ENCODE results near the gene DLG5. TPM values are rescaled to one million over a fixed set of nuclear protein-coding genes. Genes with fewer than 3 reads are reported as not detected.
A peak's percentile ranks its signal among the peaks of the same experiment; 100 is the strongest.

DLG5 gene
- total RNA-seq, 2 donors from 2014 or later, result 22.6 to 35.6 TPM

DNA sequence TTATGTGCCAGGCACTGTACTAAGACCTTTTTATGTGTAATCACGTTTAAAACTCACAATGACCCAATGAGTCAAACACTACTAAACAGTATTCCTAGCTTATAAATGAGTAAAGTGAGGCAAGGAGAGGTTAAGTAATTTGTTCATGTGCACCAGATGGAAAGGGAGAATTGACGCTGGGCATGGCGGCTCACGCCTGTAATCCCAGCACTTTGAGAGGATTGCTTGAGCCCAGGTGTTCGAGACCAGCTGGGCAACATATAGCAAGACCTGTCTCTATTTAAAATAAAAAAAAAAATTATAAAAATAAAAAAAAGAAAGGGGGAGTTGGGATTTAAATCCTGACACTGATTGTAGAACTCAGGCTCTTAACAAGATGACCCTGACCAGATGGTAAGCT is 46.7 kb upstream of the DLG5 start:
- Histone ChIP-seq H3K4me3 (no peak overlapping the region), H3K9me3 (no peaks in the 10 kb centered on the region), H3K36me3 (replicated peaks in 1 of 2; ENCODE audit: insufficient read depth in 1 of 2, low read depth in 2 of 2) (peaks cover 0 to 5% of the 10 kb centered on the region in 2 donors), H3K27me3 (no peaks in the 10 kb centered on the region), H3K27ac (no peak overlapping the region), H3K4me1 (peaks cover 9% of the 10 kb centered on the region)
- ATAC-seq, result no peak
- WGBS, 2 donors, result 91 to 92% methylated on average over 5 of the region's 5 CpGs
- no peak for DNase-seq
- TF ChIP-seq CTCF (IDR thresholded peaks at IDR 0.05) (no peak), POLR2A (IDR thresholded peaks at IDR 0.05) (no peak)
- intact Hi-C loops (cut with DNase I), result no loop called here

DNA sequence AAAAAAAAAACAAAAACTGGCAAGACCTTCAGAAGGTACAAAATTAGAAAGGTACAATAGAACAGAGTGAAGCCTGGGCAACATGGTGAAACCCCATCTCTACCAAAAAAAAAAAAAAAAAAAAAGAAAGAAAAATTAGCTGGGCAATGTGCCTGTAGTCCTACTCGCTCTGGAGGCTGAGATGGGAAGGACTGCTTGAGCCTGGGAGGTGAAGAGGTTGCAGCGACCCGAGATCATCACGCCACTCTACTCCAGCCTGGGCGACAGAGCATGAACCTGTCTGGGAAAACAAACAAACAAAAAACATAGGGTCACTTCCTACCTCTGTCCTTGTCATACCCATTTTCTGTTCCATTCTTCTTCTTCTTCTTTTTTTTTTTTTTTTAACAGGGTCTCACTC is 45.6 kb upstream of the DLG5 start:
- TF ChIP-seq POLR2A (IDR thresholded peaks at IDR 0.05) (no peak), CTCF (IDR thresholded peaks at IDR 0.05) (no peak)
- 91 to 92% methylated on average over 5 of the region's 5 CpGs for WGBS, 2 donors
- Histone ChIP-seq H3K36me3 (replicated peaks in 1 of 2; ENCODE audit: insufficient read depth in 1 of 2, low read depth in 2 of 2) (peaks cover 0 to under 1% of the 10 kb centered on the region in 2 donors), H3K9me3 (no peaks in the 10 kb centered on the region), H3K27me3 (no peaks in the 10 kb centered on the region), H3K4me3 (no peak overlapping the region), H3K27ac (no peak overlapping the region), H3K4me1 (peaks cover 9% of the 10 kb centered on the region)
- intact Hi-C loops (cut with DNase I), result no loop called here
- ATAC-seq (no peak), DNase-seq (no peak)

DNA sequence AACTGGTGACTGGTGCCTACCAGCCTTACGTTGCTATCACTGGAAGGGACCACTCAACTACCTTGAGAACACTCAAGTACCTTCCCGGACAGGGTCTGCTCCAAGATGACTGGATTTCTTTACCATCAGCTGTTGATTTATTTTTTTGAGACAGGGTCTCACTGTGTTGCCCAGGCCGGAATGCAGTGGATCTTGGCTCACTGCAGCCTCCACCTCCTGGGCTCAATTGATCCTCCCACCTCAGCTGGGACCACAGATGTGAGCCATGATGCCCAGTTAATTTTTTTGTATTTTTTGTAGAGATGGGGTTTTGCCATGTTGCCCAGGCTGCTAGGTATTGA is 45.2 kb upstream of the DLG5 start:
- DNase-seq (no peak), ATAC-seq (no peak)
- Histone ChIP-seq H3K4me1 (peaks cover 9% of the 10 kb centered on the region), H3K9me3 (no peaks in the 10 kb centered on the region), H3K27me3 (no peaks in the 10 kb centered on the region), H3K4me3 (no peak overlapping the region), H3K27ac (peak overlapping the region in 2 of 4 donors; percentile 46 to 50), H3K36me3 (replicated peaks in 1 of 2; ENCODE audit: insufficient read depth in 1 of 2, low read depth in 2 of 2) (no peaks in the 10 kb centered on the region)
- TF ChIP-seq POLR2A (IDR thresholded peaks at IDR 0.05) (no peak), CTCF (IDR thresholded peaks at IDR 0.05) (no peak)
- 87 to 93% methylated on average over 3 of the region's 3 CpGs for WGBS, 2 donors
- intact Hi-C loops (cut with DNase I), result no loop called here

DNA sequence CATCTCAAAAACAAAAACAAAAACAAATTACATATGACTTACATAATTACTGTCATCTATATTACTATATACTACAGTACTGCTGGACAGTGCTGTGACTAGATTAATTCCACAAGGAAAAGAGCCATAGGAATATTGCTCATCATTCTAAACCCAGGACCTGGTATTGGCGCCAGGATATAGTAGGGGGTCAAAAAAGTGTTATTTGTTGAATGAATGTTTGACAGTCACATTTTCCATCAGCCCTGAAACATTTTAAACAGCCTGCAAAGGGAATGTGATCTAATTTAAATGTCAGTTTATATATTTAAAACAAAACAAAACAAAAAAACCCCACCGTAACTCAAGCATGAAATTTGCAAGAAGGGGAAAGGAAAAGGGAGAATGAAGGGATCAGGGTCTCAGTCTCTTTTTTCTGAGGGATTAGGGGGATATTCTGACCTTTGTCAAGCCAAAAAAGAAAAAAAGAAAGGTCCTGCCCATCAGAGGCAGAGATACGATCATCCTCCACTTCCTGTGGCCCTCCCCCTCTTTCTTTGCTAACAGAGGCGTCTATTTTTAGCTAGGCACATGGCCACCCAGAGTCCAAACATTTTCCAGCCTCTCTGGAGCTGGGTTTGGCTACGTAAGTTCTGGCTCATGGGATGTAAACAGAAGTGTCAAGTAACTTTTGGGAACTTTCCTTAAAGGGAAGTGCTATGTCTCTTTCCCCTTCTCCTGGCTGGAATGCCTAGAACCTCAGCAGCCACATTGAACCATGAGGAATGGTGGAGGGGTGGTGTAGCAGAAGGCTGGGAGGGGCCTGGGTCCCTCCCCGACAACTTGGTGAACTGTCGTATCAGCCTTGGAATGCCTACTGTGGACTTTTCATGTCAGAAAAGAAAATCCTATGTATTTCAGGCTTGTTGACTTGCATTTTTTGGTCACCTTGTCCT is 44.6 kb upstream of the DLG5 start:
- ATAC-seq (peak; percentile 65), DNase-seq (peak; percentile 31 to 74 (median 72))
- H3K4me1 ChIP-seq, result peaks cover 9% of the 10 kb centered on the region
- no peaks in the 10 kb centered on the region for H3K9me3 ChIP-seq
- H3K27ac ChIP-seq, result peak overlapping the region in 2 of 4 donors; percentile 46 to 50
- WGBS, 2 donors, result 37 to 41% methylated on average over 7 of the region's 7 CpGs
- no peak for TF ChIP-seq POLR2A (IDR thresholded peaks at IDR 0.05)
- peak in 1 of 7 experiments; percentile 3 for TF ChIP-seq CTCF (IDR thresholded peaks at IDR 0.05)
- no peaks in the 10 kb centered on the region for H3K36me3 ChIP-seq (replicated peaks in 1 of 2; ENCODE audit: insufficient read depth in 1 of 2, low read depth in 2 of 2)
- no peaks in the 10 kb centered on the region for H3K27me3 ChIP-seq
- H3K4me3 ChIP-seq, result no peak overlapping the region
- intact Hi-C loops (cut with DNase I), result no loop called here

GRCh38 chr10:77969114-77969513 is 42.6 kb upstream of the DLG5 start:
- no peaks in the 10 kb centered on the region for H3K36me3 ChIP-seq (replicated peaks in 1 of 2; ENCODE audit: insufficient read depth in 1 of 2, low read depth in 2 of 2)
- WGBS, 2 donors, result 51 to 68% methylated on average over 4 of the region's 4 CpGs
- intact Hi-C loops (cut with DNase I), result no loop called here
- no peak overlapping the region for H3K27ac ChIP-seq
- no peak for TF ChIP-seq POLR2A (IDR thresholded peaks at IDR 0.05)
- TF ChIP-seq CTCF (IDR thresholded peaks at IDR 0.05), result no peak
- no peak overlapping the region for H3K4me3 ChIP-seq
- ATAC-seq, result no peak
- H3K9me3 ChIP-seq, result no peaks in the 10 kb centered on the region
- H3K4me1 ChIP-seq, result peaks cover 9% of the 10 kb centered on the region
- DNase-seq, result no peak
- H3K27me3 ChIP-seq, result no peaks in the 10 kb centered on the region
